AG09319 (cell line): ENCODE results near the gene MLXIP.

Source experiments
- DNase-seq: peaks from one replicate; pipeline ENCODE4 v3.0.0-alpha.2; 2010; ENCODE audit warnings: low read depth; ENCODE audit errors: extremely low read depth
- TF ChIP-seq, protein P1 (sequence below): IDR thresholded peaks from 2 replicates; pipeline ENCODE4 v1.5.1; 2011; ENCODE audit warnings: low read depth, mild to moderate bottlenecking, inconsistent platforms, low read length, moderate library complexity

Gene MLXIP

DNA sequence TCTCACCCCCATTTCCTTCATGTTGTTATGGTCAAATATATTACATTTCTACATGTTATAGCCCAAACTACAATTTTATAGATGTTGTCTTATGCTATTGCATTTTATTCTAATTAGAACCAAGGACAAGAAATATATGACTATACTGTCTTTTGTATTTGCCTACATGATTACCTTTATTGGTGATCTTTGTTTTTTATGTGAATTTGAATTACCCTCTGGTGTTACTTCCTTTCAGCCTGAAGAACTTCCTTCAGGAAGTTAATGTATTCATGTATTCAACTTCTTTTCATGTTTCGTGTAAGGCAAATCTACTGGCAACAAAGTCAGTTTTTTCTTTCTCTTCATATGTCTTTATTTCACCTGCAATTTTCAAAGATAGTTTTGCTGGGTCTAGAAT lies 116.2 kb downstream of the MLXIP start:
- TF ChIP-seq, protein P1, sequence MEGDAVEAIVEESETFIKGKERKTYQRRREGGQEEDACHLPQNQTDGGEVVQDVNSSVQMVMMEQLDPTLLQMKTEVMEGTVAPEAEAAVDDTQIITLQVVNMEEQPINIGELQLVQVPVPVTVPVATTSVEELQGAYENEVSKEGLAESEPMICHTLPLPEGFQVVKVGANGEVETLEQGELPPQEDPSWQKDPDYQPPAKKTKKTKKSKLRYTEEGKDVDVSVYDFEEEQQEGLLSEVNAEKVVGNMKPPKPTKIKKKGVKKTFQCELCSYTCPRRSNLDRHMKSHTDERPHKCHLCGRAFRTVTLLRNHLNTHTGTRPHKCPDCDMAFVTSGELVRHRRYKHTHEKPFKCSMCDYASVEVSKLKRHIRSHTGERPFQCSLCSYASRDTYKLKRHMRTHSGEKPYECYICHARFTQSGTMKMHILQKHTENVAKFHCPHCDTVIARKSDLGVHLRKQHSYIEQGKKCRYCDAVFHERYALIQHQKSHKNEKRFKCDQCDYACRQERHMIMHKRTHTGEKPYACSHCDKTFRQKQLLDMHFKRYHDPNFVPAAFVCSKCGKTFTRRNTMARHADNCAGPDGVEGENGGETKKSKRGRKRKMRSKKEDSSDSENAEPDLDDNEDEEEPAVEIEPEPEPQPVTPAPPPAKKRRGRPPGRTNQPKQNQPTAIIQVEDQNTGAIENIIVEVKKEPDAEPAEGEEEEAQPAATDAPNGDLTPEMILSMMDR, result no peak
- DNase-seq, result no peak

GRCh38 chr12:122195405-122195804 lies 116.8 kb downstream of the MLXIP start:
- DNase-seq, result no peak
- TF ChIP-seq, protein P1, result no peak
